CD14-positive monocyte (primary cell): ENCODE results near the gene B3GALT4. TPM values are rescaled to one million over a fixed set of nuclear protein-coding genes. Genes with fewer than 3 reads are reported as not detected.

Source experiments
- DNase-seq, 3 donors: peaks; one replicate each; pipeline ENCODE4 v3.0.0-alpha.2; 2011 to 2022
- H2AFZ ChIP-seq: 2 replicates; pipeline ENCODE4 v1.6.0; 2012; ENCODE audit warnings: mild to moderate bottlenecking, low read depth, low read length, inconsistent platforms; ENCODE audit not compliant: insufficient read depth, poor library complexity, severe bottlenecking
- H3K27ac ChIP-seq, 2 donors: 1 replicate in 1 of 2; 2 replicates in 1 of 2; pipeline ENCODE4 v1.5.1; 2012 to 2013; ENCODE audit warnings: low read length in 2 of 2, control low read depth in 1 of 2, inconsistent platforms in 1 of 2, low read depth in 1 of 2, mild to moderate bottlenecking in 1 of 2
- H3K27me3 ChIP-seq, 2 donors: one replicate each; pipeline versions ENCODE4 v1.6.0 to v1.6.1; 2011 to 2013; ENCODE audit warnings: low read length in 2 of 2; ENCODE audit not compliant: control insufficient read depth in 2 of 2, insufficient read depth in 2 of 2
- H3K36me3 ChIP-seq, 2 donors: replicated peaks in 1 of 2; 1 replicate in 1 of 2; 2 replicates in 1 of 2; pipeline versions ENCODE4 v1.5.1 to v1.6.1; 2012 to 2013; ENCODE audit warnings: low read length in 2 of 2, control low read depth in 1 of 2, inconsistent platforms in 1 of 2, mild to moderate bottlenecking in 1 of 2; ENCODE audit not compliant: insufficient read depth in 2 of 2, control insufficient read depth in 1 of 2
- H3K4me1 ChIP-seq, 2 donors: 1 replicate in 1 of 2; 2 replicates in 1 of 2; pipeline versions ENCODE4 v1.5.1 to v1.6.1; 2012 to 2013; ENCODE audit warnings: low read length in 2 of 2, control low read depth in 1 of 2, inconsistent platforms in 1 of 2, mild to moderate bottlenecking in 1 of 2, moderate library complexity in 1 of 2; ENCODE audit not compliant: insufficient read depth in 2 of 2, control insufficient read depth in 1 of 2
- H3K4me2 ChIP-seq: replicated peaks from 2 replicates; pipeline ENCODE3; 2012; ENCODE audit warnings: low read length, moderate library complexity, mild to moderate bottlenecking; ENCODE audit not compliant: poor library complexity, severe bottlenecking; ENCODE audit errors: extremely low read depth
- H3K4me3 ChIP-seq, 3 experiments: fragments of 200-600 bp in 1 of 3; sonication (generic) in 1 of 3; replicated peaks in 1 of 3; 1 replicate in 2 of 3; 2 replicates in 1 of 3; pipeline ENCODE4 v1.5.1; 2011 to 2013; ENCODE audit warnings: low read length in 3 of 3, mild to moderate bottlenecking in 3 of 3, control low read depth in 2 of 3, low read depth in 2 of 3, inconsistent platforms in 1 of 3, moderate library complexity in 1 of 3
- H3K79me2 ChIP-seq: 2 replicates; pipeline ENCODE4 v1.6.0; 2012; ENCODE audit warnings: mild to moderate bottlenecking, control low read depth, inconsistent platforms, low read length, moderate library complexity; ENCODE audit not compliant: insufficient read depth
- H3K9ac ChIP-seq: 2 replicates; pipeline ENCODE4 v1.6.0; 2017; ENCODE audit warnings: low read length, mild to moderate bottlenecking; ENCODE audit not compliant: insufficient read depth, poor library complexity, severe bottlenecking
- H3K9me3 ChIP-seq, 2 donors: replicated peaks in 1 of 2; 1 replicate in 1 of 2; 2 replicates in 1 of 2; pipeline versions ENCODE4 v1.5.1 to v1.6.1; 2012 to 2013; ENCODE audit warnings: low read length in 2 of 2, control low read depth in 1 of 2; ENCODE audit not compliant: control insufficient read depth in 1 of 2, insufficient read depth in 1 of 2
- H4K20me1 ChIP-seq: 2 replicates; pipeline ENCODE4 v1.6.0; 2012; ENCODE audit warnings: mild to moderate bottlenecking, low read length, control low read depth, moderate library complexity; ENCODE audit not compliant: insufficient read depth
- H3K27ac Mint-ChIP-seq, 7 donors: one replicate each; pipeline ENCODE4 v1.8.0; 2020; ENCODE audit warnings: mild to moderate bottlenecking in 7 of 7, mixed read lengths in 7 of 7, moderate library complexity in 6 of 7, inconsistent platforms in 2 of 7
- H3K27me3 Mint-ChIP-seq, 3 donors: one replicate each; pipeline ENCODE4 v1.8.0; 2021 to 2022; ENCODE audit warnings: low read depth in 3 of 3, mild to moderate bottlenecking in 3 of 3, mixed read lengths in 3 of 3, moderate library complexity in 3 of 3, inconsistent platforms in 1 of 3
- H3K36me3 Mint-ChIP-seq, 2 donors: one replicate each; pipeline ENCODE4 v1.8.0; 2020; ENCODE audit warnings: mixed read lengths in 2 of 2, inconsistent platforms in 1 of 2, mild to moderate bottlenecking in 1 of 2
- H3K4me1 Mint-ChIP-seq: one replicate; pipeline ENCODE4 v1.8.0; 2020; ENCODE audit warnings: mild to moderate bottlenecking, mixed read lengths
- H3K4me3 Mint-ChIP-seq, 2 donors: one replicate each; pipeline ENCODE4 v1.8.0; 2020; ENCODE audit warnings: mild to moderate bottlenecking in 2 of 2, mixed read lengths in 2 of 2, moderate library complexity in 1 of 2
- H3K9me3 Mint-ChIP-seq, 7 donors: one replicate each; pipeline ENCODE4 v1.8.0; 2020 to 2022; ENCODE audit warnings: mixed read lengths in 7 of 7, mild to moderate bottlenecking in 6 of 7, moderate library complexity in 6 of 7, inconsistent platforms in 2 of 7
- WGBS: methylation state at CpG from one replicate; pipeline ENCODE4 v1.1.5; 2013; ENCODE audit warnings: missing lambda C conversion rate; ENCODE audit not compliant: insufficient coverage; 5-methylcytosine and 5-hydroxymethylcytosine counted together
- intact Hi-C, 2 donors: fragments of 100-400 bp; cut with micrococcal nuclease; formaldehyde crosslinking; loops; one replicate each; pipeline versions ENCODE4 v1.15.0 to v1.15.1; 2023
- polyA plus RNA-seq, 3 donors: library from polyadenylated mRNA; depleted of rRNA in 1 of 3; unstranded in 2 of 3; stranded (reverse) in 1 of 3; fragments of 300-500 nt in 2 of 3; fragments of >200 nt in 1 of 3; fragmentation: Illumina TruSeq in 2 of 3; gene quantifications; 1 replicate in 2 of 3; 2 replicates in 1 of 3; pipeline ENCODE4 v1.2.3, GENCODE V29; 2012 to 2021
- TF ChIP-seq, protein P1 (sequence below): fragments of 200-600 bp; IDR thresholded peaks from one replicate; pipeline ENCODE4 v1.8.0; 2022; ENCODE audit warnings: antibody characterized with exemption, mild to moderate bottlenecking

B3GALT4 gene
- polyA plus RNA-seq, 3 donors, result 6.5 to 32.2 (median 28.5) TPM

DNA sequence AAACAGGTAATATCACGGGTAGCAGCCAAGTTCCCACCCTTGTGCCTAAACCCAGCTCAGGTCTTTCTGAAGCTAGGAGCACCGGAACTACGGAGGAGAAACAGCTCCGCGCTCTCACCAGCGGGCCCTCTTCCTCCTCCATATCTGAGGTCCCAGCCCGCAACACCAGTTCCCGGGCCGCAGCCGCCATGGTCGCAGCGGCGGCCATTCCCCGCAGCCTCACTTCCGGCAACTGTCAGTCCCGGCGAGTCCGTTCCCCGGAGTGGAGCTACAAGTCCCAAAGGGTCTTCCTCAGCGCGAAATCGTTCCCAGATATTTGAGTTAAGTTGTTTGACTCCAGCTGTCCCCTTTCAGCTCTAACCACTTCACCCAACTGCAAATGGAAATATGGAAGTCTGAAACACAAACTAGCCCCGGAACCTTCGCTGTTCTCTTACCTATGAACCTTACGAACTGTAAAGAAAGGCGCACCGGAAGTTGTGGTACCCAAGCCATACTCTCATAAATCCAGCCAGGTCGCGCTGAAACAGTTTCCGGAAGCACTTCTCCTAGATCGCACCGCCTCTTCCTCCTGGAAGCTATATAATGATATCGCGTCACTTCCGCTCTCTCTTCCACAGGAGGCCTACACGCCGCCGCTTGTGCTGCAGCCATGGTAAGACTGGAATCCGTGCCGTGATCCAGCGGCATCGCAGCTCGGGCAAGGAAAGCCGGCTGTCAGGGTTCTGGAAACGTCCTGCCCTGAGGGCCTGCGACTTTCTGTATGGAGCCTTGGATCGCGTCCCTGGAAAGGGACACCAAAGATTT lies 5.3 kb upstream of the B3GALT4 start, which contains the start of the genes RPS18 and VPS52:
RPS18 (plus strand) TSS at position 608 of the 807 bp plus-strand sequence; CDS start at position 653, 45 bp downstream.
VPS52 (minus strand) TSS at position 409 of the 807 bp plus-strand sequence; CDS start at position 208, 201 bp downstream.
- Histone ChIP-seq H3K27ac (peak within 1 kb of the TSS; percentile 93 to 99), H3K4me3 (peak within 1 kb of the TSS; percentile 83 to 95 (median 91)), H4K20me1 (peaks cover 34% of the 10 kb centered on the region), H3K9me3 (no peaks in the 10 kb centered on the region), H3K9ac (peak within 1 kb of the TSS; percentile 89), H3K4me1 (peaks cover 53 to 60% of the 10 kb centered on the region in 2 donors), H3K36me3 (peaks cover 54 to 73% of the 10 kb centered on the region in 2 donors), H2AFZ (peak within 1 kb of the TSS; percentile 90), H3K79me2 (peaks cover 63% of the 10 kb centered on the region), H3K4me2 (peak within 1 kb of the TSS; percentile 79), H3K27me3 (no peaks in the 10 kb centered on the region)
- H3K27me3 Mint-ChIP-seq, result no peaks in the 10 kb centered on the region
- H3K27ac Mint-ChIP-seq, result peak within 1 kb of the TSS; percentile 98 to 100 (median 100)
- intact Hi-C loops, result loop anchor here in 1 of 2 donors (2.0 kb wide), 1 partner anchor 17 kb away; the partner anchor contains the start of genes PFDN6 and WDR46
- peak; percentile 98 to 100 (median 99) for DNase-seq
- H3K4me3 Mint-ChIP-seq, result peak within 1 kb of the TSS; percentile 96 to 100
- peaks cover 58 to 66% of the 10 kb centered on the region in 2 donors for H3K36me3 Mint-ChIP-seq
- TF ChIP-seq, protein P1, sequence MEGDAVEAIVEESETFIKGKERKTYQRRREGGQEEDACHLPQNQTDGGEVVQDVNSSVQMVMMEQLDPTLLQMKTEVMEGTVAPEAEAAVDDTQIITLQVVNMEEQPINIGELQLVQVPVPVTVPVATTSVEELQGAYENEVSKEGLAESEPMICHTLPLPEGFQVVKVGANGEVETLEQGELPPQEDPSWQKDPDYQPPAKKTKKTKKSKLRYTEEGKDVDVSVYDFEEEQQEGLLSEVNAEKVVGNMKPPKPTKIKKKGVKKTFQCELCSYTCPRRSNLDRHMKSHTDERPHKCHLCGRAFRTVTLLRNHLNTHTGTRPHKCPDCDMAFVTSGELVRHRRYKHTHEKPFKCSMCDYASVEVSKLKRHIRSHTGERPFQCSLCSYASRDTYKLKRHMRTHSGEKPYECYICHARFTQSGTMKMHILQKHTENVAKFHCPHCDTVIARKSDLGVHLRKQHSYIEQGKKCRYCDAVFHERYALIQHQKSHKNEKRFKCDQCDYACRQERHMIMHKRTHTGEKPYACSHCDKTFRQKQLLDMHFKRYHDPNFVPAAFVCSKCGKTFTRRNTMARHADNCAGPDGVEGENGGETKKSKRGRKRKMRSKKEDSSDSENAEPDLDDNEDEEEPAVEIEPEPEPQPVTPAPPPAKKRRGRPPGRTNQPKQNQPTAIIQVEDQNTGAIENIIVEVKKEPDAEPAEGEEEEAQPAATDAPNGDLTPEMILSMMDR, result no peak
- H3K4me1 Mint-ChIP-seq, result peaks cover 58% of the 10 kb centered on the region
- WGBS, result under 1% methylated on average over 42 of the region's 48 CpGs
- H3K9me3 Mint-ChIP-seq, result no peaks in the 10 kb centered on the region

DNA sequence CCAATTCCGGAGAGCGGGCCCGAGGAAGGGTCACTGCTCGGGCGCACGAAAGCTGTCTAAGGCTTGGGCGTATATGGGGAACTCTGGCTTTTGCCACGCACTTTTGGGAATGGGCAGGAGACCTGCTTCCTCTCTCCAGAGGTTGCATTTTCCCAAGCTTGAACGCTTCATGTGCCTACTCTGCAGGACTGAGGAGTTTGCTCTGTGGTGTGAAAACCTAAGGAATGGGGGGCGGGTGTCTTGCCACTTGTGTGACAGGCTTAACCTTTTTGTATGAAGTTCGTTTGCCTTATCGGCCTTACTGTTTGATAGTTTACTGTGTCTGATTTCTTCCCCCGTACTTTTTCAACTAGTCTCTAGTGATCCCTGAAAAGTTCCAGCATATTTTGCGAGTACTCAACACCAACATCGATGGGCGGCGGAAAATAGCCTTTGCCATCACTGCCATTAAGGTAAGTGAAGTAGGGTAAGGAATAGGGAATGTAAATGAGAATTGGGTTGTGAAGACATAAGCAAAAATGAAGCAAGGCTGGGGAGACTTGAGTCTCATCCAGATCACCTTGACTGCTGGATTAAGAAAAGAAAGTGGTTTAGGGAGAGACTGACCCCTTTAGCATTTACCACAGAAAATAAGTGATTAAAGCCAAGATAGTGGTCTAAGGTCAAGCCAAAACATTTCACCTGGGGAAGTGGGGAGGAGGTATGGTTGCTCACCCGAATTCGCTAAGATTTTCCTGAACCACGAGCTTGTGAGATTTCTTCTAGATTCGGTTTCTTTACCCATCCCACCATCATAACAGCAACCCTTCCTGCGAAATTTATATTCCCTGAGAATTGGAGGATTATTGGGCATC lies 4.4 kb upstream of the B3GALT4 start:
- Histone ChIP-seq H3K9ac (peak overlapping the region; percentile 89), H3K36me3 (peaks cover 45 to 65% of the 10 kb centered on the region in 2 donors), H3K9me3 (no peaks in the 10 kb centered on the region), H2AFZ (peak overlapping the region; percentile 90), H3K27ac (peak overlapping the region; percentile 93 to 99), H3K27me3 (no peaks in the 10 kb centered on the region), H4K20me1 (peaks cover 34% of the 10 kb centered on the region), H3K4me3 (peak overlapping the region; percentile 83 to 95 (median 91)), H3K4me2 (peak overlapping the region; percentile 79), H3K4me1 (peaks cover 52 to 65% of the 10 kb centered on the region in 2 donors), H3K79me2 (peaks cover 71% of the 10 kb centered on the region)
- Mint-ChIP-seq H3K27me3 (no peaks in the 10 kb centered on the region), H3K9me3 (no peaks in the 10 kb centered on the region), H3K36me3 (peaks cover 49 to 57% of the 10 kb centered on the region in 2 donors), H3K27ac (peak overlapping the region; percentile 98 to 100 (median 100)), H3K4me3 (peak overlapping the region; percentile 96 to 100), H3K4me1 (peaks cover 57% of the 10 kb centered on the region)
- TF ChIP-seq, protein P1, result no peak
- no peak for DNase-seq
- intact Hi-C loops, result loop anchor here in 1 of 2 donors (2.0 kb wide), 1 partner anchor 16 kb away; the partner anchor contains the start of genes PFDN6 and WDR46
- WGBS, result 0% methylated on average over 7 of the region's 22 CpGs
